Endothelial cell (in vitro differentiated cells): ENCODE results near the gene NEURL4. TPM values are rescaled to one million over a fixed set of nuclear protein-coding genes. Genes with fewer than 3 reads are reported as not detected.

ENCODE experiments used
- DNase-seq: peaks from one replicate; pipeline ENCODE4 v3.0.0; 2021; ENCODE audit warnings: low spot score
- H3K27ac Mint-ChIP-seq: one replicate; pipeline ENCODE4 v1.8.0; 2021; ENCODE audit warnings: mixed read lengths, inconsistent platforms; ENCODE audit not compliant: unreplicated experiment
- H3K27me3 Mint-ChIP-seq: one replicate; pipeline ENCODE4 v1.8.0; 2021; ENCODE audit warnings: mild to moderate bottlenecking, moderate library complexity, mixed read lengths, inconsistent platforms; ENCODE audit not compliant: unreplicated experiment
- H3K36me3 Mint-ChIP-seq: one replicate; pipeline ENCODE4 v1.8.0; 2021; ENCODE audit warnings: mild to moderate bottlenecking, low read depth, mixed read lengths, inconsistent platforms; ENCODE audit not compliant: unreplicated experiment
- H3K4me1 Mint-ChIP-seq: one replicate; pipeline ENCODE4 v1.8.0; 2021; ENCODE audit warnings: mild to moderate bottlenecking, mixed read lengths, inconsistent platforms; ENCODE audit not compliant: unreplicated experiment
- H3K4me3 Mint-ChIP-seq: one replicate; pipeline ENCODE4 v1.8.0; 2021; ENCODE audit warnings: mild to moderate bottlenecking, mixed read lengths, inconsistent platforms; ENCODE audit not compliant: unreplicated experiment
- H3K9me3 Mint-ChIP-seq: one replicate; pipeline ENCODE4 v1.8.0; 2021; ENCODE audit warnings: mixed read lengths, inconsistent platforms; ENCODE audit not compliant: unreplicated experiment
- CTCF ChIP-seq: fragments of 200-600 bp; sonication (generic); IDR thresholded peaks from one replicate; pipeline ENCODE4 v1.5.0; 2021; ENCODE audit warnings: antibody characterized with exemption; ENCODE audit not compliant: unreplicated experiment
- total RNA-seq: library from RNA; stranded (reverse); fragmentation: NEBNext Ultra II Directional; extraction: Animal tissue kit (Norgen Biotek cat#: 25700); gene quantifications from one replicate; pipeline ENCODE4 v1.2.1, GENCODE V29; 2021; ENCODE audit not compliant: unreplicated experiment

NEURL4 gene
- total RNA-seq, 1 donor from 2014 or later = 55.7 TPM

GRCh38 chr17:7325031-7325528 lies 4.1 kb downstream of the NEURL4 start:
- Mint-ChIP-seq H3K27ac (peak overlapping the region; percentile 42), H3K27me3 (peaks cover 15% of the 10 kb centered on the region), H3K36me3 (peaks cover 29% of the 10 kb centered on the region), H3K9me3 (no peaks in the 10 kb centered on the region), H3K4me1 (peaks cover 16% of the 10 kb centered on the region), H3K4me3 (no peak overlapping the region)
- DNase-seq = no peak
- TF ChIP-seq CTCF = no peak

- Mint-ChIP-seq H3K4me3 (no peak overlapping the region), H3K36me3 (peaks cover 25% of the 10 kb centered on the region), H3K4me1 (peaks cover 11% of the 10 kb centered on the region), H3K27ac (no peak overlapping the region), H3K27me3 (peaks cover 12% of the 10 kb centered on the region), H3K9me3 (no peaks in the 10 kb centered on the region)
- TF ChIP-seq CTCF = peak; percentile 64
- DNase-seq = no peak
These were observed 4.7 kb downstream of the NEURL4 start for GRCh38 chr17:7324438-7324779.

GRCh38 chr17:7323731-7324437 lies 5.3 kb downstream of the NEURL4 start:
- peaks cover 13% of the 10 kb centered on the region for H3K27me3 Mint-ChIP-seq
- H3K36me3 Mint-ChIP-seq = peaks cover 26% of the 10 kb centered on the region
- peak; percentile 89 for TF ChIP-seq CTCF
- H3K4me3 Mint-ChIP-seq = no peak overlapping the region
- no peak overlapping the region for H3K27ac Mint-ChIP-seq
- peaks cover 11% of the 10 kb centered on the region for H3K4me1 Mint-ChIP-seq
- no peaks in the 10 kb centered on the region for H3K9me3 Mint-ChIP-seq
- peak; percentile 82 for DNase-seq

- Mint-ChIP-seq H3K27me3 (peaks cover 11% of the 10 kb centered on the region), H3K36me3 (peaks cover 20% of the 10 kb centered on the region), H3K4me3 (no peak overlapping the region), H3K4me1 (peaks cover 8% of the 10 kb centered on the region), H3K9me3 (no peaks in the 10 kb centered on the region), H3K27ac (no peak overlapping the region)
- no peak for TF ChIP-seq CTCF
- DNase-seq = no peak
These were observed 6.5 kb downstream of the NEURL4 start for GRCh38 chr17:7322520-7323194.

GRCh38 chr17:7321466-7321865 lies 7.7 kb downstream of the NEURL4 start:
- peaks cover 16% of the 10 kb centered on the region for H3K4me1 Mint-ChIP-seq
- H3K27ac Mint-ChIP-seq = no peak overlapping the region
- no peaks in the 10 kb centered on the region for H3K9me3 Mint-ChIP-seq
- H3K36me3 Mint-ChIP-seq = peaks cover 25% of the 10 kb centered on the region
- DNase-seq = no peak
- peak overlapping the region; percentile 50 for H3K4me3 Mint-ChIP-seq
- no peak for TF ChIP-seq CTCF
- H3K27me3 Mint-ChIP-seq = peaks cover 12% of the 10 kb centered on the region
